DMS53 treated with DMSO at 0.1 percent for 48 hours (cell line): ENCODE results near the gene CASD1.

Source experiments
- DNase-seq: peaks from one replicate; lab custom pipeline; 2025; ENCODE audit not compliant: unreplicated experiment; lab: John Stamatoyannopoulos, UW

CASD1 gene

GRCh38 chr7:94509264-94509886 is at the start of gene CASD1:
Gene CASD1, plus strand, starts transcription at chr7:94509809. Its CDS starts 276 bp downstream, at chr7:94510085.
- DNase-seq = peak; percentile 62

- DNase-seq = no peak
These were observed 43.1 kb upstream of the CASD1 start for GRCh38 chr7:94466516-94466915.

GRCh38 chr7:94471604-94472003 is 38.0 kb upstream of the CASD1 start:
- DNase-seq = no peak

GRCh38 chr7:94472608-94473007 is 37.0 kb upstream of the CASD1 start:
- DNase-seq = no peak

- no peak for DNase-seq
These were observed 33.3 kb upstream of the CASD1 start for GRCh38 chr7:94476251-94476840.

GRCh38 chr7:94477878-94478277 is 31.7 kb upstream of the CASD1 start:
- DNase-seq = no peak

- no peak for DNase-seq
These were observed 30.9 kb upstream of the CASD1 start for GRCh38 chr7:94478648-94479214.

GRCh38 chr7:94481279-94481678 is 28.3 kb upstream of the CASD1 start:
- DNase-seq = no peak

- DNase-seq = no peak
These were observed 26.8 kb upstream of the CASD1 start for GRCh38 chr7:94482796-94483195.

- DNase-seq = no peak
These were observed 25.8 kb upstream of the CASD1 start for GRCh38 chr7:94483843-94484242.

GRCh38 chr7:94486216-94486615 is 23.4 kb upstream of the CASD1 start:
- DNase-seq = no peak

- DNase-seq = no peak
These were observed 18.2 kb upstream of the CASD1 start for GRCh38 chr7:94491410-94491809.

- DNase-seq = peak; percentile 32
These were observed 17.0 kb upstream of the CASD1 start for GRCh38 chr7:94492601-94493000.

- no peak for DNase-seq
These were observed 11.5 kb upstream of the CASD1 start for GRCh38 chr7:94497874-94498670.

- no peak for DNase-seq
These were observed 10.7 kb upstream of the CASD1 start for GRCh38 chr7:94498918-94499317.

GRCh38 chr7:94507462-94507861 is 2.1 kb upstream of the CASD1 start:
- peak; percentile 30 for DNase-seq

- DNase-seq = no peak
These were observed 1.6 kb upstream of the CASD1 start for GRCh38 chr7:94507962-94508361.

- DNase-seq = peak; percentile 64
These were observed 425 bp downstream of the CASD1 start for GRCh38 chr7:94509887-94510581.

GRCh38 chr7:94510582-94511496 is 1.2 kb downstream of the CASD1 start:
- DNase-seq = no peak

- DNase-seq = peak; percentile 55
These were observed 2.1 kb downstream of the CASD1 start for GRCh38 chr7:94511718-94512117.
